Activated CD8-positive, alpha-beta memory T cell treated with anti-CD3 and anti-CD28 coated beads, Interleukin-2, amount 50 U/mL, for 1 hour (primary cell): ENCODE data around the gene GPR63.

Experiments used
- DNase-seq: peaks from one replicate; pipeline ENCODE4 v3.0.0-alpha.2; 2020; ENCODE audit errors: extremely low read depth

GPR63 gene

DNA sequence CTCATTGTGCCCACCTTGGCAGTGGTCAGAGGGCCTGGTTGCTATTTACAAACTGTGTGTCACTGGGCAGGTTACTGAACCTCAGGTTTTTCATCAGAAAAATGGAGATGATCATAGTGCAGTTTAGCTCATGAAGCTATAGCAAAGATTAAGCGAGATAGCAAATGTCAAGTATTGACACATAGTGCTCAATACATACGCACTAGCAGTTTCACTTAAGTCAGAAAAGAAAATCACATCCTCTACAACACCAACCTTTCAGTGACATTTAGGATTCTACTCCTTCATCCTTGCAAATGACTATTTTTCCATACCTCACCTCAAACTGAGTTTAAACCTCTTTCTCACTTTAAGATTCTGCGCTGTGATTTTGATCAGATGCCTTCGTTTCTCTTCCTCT lies 16.2 kb downstream of the GPR63 start:
- no peak for DNase-seq

DNA sequence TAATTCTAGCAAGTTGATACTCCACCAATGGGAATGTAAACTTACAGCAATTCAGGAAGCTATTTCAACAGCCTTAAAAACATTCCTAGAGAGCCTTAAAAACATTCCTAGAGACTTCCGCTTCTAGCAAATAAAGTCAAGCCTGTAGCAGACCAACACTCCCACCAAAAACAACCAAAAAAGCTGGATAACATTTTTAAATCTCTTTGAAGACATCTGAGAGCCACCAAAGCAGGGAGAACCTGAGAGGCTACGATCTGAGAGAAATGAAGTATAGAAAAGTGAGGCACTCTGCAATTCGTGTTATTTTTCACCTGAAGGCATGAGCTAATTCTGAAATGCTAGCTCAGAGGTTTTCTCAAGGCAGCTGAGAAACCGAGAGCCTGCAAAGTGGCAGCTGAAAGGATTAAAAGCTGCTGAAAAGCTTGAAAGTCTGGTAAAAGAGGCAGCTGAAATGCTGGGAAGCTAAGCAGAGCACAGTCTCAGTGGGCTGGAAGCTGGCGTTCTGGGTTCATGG lies 20.9 kb downstream of the GPR63 start:
- no peak for DNase-seq

DNA sequence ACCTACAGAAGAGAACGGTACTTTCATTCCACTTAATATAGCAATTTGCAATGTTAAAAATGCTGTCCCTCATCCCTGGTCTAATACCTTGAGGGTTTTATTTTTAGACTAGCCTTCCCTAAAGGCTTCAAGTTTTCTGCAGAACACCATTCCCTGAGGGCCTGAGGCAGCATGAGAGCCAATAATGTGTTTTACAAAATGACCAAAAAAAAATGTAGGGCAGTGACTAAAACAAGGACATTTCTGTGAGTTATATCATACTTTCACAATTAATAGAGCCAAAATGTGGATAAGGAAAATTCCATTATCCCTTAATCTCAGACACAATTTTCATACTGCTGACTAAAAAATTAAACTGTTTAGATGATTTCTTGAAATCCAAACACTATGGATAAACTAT lies 22.7 kb downstream of the GPR63 start:
- no peak for DNase-seq

DNA sequence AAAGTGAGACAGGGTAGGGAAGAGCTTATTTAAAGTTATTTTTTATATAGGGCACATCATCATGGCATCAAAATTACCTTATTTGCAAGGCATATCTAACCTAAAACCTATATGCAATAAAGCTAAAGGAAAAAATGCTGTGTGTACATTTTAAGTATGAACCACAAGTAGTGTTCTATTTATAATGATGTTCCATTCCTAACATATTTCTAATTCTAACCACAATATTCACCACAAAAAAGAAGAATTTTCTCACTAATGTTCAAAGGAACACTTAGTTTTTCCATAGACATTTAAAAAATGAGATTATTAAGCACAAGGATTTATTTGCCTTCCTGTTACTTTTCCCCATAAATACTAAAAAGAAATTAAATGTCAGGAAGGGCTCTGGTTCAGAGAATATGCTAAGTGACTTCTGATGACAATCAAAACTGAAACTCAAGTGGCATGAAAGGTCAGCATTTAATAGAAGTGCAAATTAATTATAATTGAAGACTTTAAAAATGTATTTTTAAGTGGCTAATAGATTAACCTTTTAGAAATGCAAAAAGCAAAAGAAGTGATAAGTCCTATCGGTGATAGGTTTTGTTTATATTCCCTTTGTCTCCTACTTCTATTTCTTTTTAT lies 25.1 kb downstream of the GPR63 start:
- no peak for DNase-seq

DNA sequence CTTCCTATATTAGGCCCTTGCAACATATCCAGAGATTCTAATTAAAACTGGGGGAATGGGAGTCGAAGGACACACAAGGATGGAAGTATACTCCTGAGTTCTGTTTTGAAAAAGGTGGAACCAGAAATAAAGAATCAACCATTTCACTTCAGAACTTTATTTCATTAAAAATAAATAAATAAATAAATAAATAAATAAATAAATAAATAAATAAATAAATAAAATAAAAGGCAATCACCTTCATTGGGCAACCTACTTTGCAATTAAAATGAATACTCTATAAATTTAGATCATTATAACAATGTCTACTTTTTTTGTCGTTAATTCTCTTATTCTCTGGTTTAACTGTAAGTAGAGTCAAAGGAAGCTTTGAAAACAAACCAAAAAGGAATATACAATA lies 25.6 kb downstream of the GPR63 start:
- DNase-seq: no peak

DNA sequence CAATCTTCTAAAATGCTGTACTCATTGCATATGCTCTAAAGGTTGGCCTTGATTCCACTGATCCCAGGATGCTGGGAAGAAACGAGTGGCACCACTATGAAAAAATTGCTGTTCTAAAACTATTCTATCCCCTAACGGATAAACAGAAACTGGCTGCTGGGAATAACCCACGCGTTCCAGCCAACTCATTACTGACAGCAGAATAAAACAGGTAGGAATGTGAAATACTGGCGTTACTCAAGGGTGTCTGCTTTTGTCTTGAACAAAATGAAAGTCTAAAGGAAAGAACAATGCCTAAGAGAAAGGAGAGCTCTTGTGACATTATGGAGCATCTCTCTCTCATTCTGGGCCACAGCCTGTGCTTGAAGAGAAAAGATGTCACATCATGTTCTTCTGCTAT lies 26.1 kb downstream of the GPR63 start:
- no peak for DNase-seq

DNA sequence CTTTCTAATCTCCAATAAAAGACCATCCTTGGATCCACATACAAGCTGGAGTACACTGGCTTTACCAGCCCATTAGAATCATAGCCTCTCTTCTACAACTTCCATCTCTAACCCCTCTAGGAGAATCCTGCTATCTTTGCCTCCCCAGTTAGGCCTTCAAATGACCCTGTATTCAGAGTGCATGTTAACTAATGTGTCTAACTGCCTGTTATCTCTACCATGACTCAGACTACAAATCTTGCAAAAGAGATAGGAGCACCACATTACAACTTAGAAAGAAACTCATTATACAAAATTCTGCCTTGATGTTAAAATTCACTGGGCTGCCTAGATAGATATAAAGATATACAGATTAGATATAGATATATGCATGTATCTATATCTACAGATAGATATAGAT lies 28.2 kb downstream of the GPR63 start:
- no peak for DNase-seq

DNA sequence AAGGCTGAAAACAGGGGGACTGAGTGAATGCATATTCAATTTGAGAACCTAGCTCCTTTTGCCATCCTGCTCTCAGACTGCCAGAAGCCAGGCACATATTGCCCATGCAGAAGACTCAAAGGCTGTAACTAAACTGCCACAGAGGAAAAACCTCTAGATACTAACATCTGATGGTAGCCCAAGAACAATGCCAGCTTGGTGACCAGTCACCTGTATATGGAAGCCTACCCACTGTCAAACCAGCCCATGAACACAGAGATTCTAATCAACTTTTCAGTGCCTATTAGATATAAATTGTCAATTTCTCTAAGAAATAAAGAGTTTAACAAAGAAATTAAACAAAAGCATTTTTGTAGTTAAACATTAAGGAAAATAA lies 34.2 kb downstream of the GPR63 start:
- DNase-seq: no peak

DNA sequence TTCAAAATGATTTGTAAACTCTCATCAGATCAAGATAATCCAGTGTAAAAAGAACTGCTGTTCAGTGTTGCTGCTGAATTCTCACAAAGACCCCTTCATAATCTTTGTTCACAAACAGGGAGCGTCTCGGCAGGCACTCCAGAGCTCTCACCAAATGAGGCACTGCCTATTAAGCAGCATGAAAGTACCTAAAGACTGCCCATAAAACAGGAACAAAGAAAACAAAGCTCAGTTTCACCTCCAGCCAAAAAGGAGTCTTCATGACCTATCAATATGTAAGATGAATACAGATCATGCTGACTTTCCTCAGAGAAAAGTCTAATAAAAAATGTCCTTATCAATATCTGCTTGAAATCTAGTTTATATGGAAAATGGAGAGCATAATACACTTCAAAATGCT lies 41.8 kb downstream of the GPR63 start:
- no peak for DNase-seq

DNA sequence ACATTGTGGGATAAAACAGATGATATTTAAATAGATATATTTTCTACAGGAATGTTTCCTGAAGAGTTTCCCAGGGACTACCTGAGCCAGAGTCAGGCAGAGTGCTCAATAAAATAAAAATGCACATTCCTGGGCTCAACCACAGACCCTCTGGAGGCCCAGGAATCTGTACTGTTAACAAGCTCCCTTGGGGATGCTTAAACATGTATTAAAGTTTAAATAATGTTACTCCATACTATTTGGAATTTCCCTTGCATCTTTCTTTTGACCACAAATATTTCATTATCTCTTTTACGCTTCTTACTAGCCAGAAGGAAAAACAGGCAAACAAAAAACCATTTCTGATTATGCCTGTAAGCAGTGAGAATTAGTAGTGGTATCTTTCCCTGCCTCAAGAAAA lies 42.3 kb downstream of the GPR63 start:
- DNase-seq: no peak

DNA sequence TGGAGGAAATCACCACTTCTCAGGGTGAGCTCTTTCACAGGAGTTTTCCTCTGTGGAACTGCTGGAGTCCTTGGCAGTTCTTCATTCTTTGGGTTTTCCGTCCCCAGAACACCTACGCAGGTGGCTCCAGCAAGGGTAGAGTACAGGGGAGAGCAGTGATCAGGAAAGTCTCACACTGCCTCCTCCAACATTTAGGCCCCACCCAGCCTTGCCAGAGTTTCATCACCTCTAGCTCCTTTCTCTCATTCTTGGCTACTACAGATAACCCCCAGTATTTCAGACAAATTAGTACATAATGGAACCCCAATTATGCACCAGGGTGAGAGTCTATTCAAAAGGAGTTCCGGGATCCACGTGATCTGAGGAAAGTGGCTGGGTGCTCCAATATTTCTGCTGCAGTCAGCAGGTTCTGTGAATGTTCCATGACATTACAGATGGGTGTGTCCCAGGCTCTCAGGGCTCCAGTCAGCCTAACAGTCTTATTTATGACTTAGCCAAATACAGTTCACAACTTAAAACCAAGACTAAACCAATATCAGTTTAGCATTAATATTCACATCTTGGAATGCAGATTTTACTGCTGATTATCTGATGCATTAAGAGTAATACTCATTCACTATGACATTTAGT lies 44.6 kb downstream of the GPR63 start:
- no peak for DNase-seq

DNA sequence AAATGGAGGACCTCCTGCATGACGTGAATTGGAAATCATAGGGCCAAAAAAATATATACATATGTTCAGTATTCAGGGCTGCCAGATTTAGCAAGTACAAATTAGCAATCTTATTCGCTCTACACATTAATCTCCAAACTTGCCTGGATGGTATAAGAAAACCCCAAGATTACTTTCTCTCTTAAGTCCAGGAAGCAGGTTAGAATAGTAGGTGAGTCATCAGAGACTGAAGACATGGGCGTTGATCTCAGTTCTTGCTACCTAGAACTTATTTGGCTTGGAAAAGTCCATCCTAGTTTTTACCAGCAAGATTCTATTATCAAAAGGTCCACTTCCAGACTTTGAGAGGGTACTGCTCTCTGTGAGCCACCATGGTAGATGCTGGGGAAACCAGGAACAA lies 47.4 kb downstream of the GPR63 start:
- DNase-seq: no peak

DNA sequence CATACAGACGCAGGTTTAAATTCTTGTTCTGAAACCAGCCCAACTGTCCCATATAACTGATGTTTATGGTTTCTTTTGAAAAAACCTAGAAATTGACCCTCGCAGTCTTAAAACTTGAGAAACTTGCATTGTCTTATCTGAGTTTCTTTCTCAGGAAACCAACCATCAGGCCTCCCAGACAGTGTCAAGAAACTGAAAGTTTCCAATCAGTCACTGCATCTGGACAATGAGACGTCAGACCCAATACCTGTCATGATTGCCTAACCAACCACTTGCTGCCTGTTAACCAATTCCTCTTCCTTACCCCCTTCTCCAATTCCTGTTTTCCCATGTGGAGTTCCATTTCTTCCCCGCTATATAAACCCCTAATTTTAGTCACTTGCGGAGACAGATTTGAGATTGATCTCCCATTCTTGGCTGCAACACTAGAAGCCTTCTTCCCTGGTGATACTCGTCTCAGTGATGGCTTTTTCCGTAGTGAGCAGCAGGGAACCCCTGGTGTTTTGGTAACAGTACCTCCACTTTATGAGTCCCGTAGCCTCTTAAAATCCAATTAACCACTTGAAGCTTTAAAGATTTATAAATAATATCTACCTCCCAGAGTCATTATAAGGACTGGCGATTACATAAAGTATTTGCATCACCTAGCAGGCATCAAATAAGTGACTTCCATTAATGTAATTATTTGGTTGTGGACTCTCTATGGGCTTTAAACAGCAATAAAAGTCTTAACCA lies 49.3 kb downstream of the GPR63 start:
- DNase-seq: no peak

DNA sequence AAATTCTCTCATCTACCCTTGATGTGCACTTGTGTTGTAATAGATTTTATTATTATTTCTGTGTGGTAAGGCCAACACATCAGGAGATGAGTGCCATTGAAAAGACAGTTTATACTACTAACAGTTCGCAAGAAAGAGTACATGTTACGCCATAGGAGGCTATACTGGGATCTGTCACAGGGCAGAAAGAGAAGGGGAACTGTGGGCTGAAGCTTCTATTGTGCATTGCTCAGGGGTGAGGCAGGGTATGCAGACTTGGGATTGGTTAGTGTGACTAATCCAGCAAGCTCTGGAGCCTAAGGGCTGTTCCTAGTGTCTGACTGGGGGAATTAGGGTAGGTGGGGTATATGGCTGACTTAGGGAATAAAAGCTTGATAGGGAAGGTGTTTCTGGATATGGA lies 50.9 kb downstream of the GPR63 start:
- no peak for DNase-seq

DNA sequence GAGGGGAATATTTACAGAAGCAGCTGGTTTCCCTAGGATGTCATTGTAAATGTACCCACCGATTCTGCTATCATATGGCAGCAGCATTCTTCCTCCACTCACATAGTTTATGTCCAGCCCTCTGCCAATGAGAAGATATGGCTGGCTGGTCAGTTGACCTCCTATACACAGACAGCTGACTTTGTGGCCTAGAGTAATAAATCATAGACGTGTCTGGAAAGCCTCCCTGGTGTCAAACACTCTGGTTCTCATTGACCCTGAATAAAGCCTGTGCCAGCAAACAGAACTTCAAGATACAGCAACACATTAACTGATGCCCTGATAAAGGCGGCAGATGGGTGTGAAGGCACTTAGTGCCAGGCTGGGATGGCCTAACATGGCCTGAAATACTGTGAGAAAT lies 52.6 kb downstream of the GPR63 start:
- no peak for DNase-seq

DNA sequence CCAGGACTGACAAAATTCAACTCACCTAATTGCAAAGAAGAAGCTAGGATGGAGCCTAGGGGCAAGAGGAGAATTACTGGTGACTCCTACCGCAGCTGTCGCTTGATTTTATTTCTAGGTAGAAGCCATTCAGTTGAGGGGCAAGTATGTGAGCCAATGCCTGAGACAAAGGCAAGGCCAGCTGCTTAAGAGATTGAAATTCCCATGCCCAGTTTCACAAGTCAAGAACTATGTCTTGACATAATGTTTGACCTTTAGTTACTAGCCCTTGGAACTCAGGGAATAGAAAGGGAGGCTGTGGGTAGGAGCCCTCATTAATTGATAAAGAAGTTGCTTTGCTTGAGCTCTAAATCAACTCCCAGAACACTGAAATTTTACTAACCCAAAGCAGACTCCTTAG lies 54.0 kb downstream of the GPR63 start:
- DNase-seq: no peak

DNA sequence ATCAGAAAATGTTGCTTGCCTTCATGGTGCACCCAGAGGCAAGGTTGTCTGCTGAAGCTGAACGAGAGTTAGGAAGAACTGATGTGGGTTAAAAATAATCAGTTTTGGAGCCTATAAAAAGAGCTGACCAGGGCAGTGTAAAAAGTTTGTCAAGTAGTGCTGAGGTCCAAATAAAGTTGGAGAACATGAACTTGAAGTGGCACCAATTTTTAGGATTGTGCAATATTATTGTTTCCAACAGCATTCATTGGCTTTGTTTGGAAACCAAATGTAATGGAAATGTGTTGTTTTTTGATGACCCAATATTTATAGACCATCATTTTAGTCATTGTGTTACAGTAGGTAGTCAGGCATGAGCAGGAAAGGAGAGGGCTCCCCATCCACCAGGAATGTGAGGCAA lies 55.7 kb downstream of the GPR63 start:
- no peak for DNase-seq

DNA sequence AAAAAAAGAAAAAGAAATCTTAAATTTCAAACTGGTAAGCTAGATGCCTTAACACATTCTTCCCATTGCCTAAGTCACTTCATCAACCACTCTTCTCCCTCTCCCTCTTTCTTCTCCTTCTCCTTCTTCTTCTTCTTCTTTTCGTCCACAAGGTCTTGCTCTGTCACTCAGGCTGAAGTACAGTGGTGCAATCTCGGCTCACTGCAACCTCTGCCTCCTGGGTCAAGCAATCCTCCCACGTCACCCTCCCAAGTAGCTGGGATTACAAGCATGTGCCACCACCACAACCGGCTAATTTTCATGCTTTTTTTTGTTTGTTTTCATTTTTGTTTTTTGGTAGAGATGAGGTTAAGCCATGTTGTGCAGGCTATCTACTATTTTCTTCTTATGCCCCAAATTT lies 60.2 kb downstream of the GPR63 start:
- DNase-seq: no peak

DNA sequence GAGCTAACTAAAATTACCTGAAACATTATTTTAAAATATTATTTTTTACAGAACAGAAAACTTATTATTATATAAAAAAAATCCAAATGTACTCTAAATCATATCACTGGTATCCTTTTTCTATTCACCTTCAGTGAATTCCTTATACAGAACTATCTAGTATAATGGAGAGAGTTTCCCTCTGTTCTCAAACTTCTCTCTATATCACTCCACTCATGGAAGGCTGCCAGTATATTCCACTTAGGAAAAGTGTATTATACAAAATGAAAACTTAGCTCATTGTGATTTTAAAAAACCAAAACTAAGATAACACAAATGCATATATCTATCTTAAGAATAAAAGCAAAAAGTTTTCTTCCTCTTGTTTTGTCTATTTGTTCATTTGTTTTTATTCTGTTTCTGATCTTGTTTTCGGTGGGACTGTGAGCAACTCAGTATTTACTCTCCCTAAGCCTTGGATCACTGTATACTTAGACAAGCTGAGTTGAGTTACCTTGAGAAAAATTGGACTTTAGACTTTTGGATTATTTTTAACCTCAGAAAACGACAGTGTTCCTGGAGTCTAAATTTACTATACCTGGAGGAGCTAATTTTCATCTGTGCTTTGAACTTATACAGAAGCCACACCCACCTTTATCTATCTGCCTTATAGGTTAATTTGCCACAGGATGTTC lies 61.4 kb downstream of the GPR63 start:
- DNase-seq: no peak

DNA sequence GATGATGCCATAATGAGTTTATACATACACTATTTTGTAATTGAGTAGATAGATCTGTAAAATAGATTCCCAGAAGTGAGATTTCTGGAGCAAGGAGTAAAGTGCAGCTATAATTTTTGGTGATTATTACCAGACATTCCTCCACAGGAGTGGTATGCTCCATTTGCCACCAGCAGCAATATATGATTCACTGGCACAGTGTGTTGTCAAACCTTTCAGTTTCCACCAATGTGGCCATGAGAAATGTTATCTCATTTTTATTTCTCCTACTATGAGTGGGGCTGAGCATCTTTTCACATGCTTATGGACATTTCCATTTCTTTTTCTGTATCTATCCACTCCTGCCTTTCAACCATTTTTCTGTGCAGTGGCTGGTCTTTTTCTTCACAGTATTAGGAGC lies 70.5 kb downstream of the GPR63 start:
- no peak for DNase-seq

DNA sequence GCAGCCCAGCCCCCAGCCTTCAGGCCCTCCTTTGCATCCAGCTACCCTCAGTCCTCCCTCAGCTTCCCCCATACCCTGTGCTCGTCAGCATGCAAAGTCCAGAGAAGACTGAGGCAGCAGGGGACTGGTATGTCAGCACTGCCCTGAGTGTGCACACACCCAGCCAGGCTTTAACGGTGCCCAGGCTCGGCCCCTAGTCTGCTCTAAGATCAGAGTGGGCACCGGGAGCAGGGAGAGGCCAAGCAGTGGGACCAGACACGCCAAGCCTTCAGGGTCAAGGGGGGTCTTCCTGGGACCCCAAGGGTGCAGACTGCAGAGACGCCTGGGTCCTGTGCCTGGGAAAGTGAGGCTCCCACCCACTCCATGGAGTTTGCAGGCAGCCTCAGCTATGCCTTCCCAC lies 74.7 kb downstream of the GPR63 start:
- DNase-seq: no peak

DNA sequence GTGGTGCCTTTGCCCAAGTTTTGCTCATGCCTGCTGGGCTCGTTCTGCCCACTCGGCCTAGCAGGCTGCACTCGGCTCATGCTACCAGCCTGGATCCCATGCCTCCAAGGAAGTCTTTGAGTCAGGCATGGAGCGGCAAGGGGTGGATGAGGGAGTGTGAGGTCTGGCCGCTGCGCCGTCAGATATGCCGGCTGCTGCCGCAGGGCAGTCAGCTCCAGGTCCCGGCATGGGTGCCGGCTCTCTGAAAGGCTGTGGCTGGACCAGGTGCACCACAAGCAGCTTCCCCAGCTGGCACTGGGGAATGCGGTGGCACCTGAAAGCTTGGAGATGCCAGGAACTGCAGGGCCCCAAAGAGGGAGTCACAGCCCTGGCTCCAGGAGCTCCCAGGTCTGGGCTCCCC lies 75.5 kb downstream of the GPR63 start:
- no peak for DNase-seq
